ENCODE data around the gene SLC25A6. TPM values are rescaled to one million over a fixed set of nuclear protein-coding genes. Genes with fewer than 3 reads are reported as not detected.

Gene SLC25A6
- total RNA-seq, 2 experiments from 2014 or later: 396 to 456 TPM

- no peak for ATAC-seq
- intact Hi-C loops (cut with DNase I, micrococcal nuclease): loop anchor here (2.0 to 5.0 kb wide), 5 partner anchors 71 to 1298 kb away; partner anchors contain the start of genes CD99 (in 1 of the 2) and PLCXD1 (in 1 of the 2)
- peaks cover 42% of the 10 kb centered on the region for H3K4me1 Mint-ChIP-seq
- POLR2A ChIA-PET: no interaction called here
- CTCF ChIA-PET: no interaction called here
- no peaks in the 10 kb centered on the region for H3K27me3 Mint-ChIP-seq
- peak overlapping the region; percentile 82 for H3K4me3 Mint-ChIP-seq
- peaks cover 48% of the 10 kb centered on the region for H3K36me3 Mint-ChIP-seq (ENCODE audit: low read depth)
- H3K27ac Mint-ChIP-seq: peak overlapping the region; percentile 90
- no peaks in the 10 kb centered on the region for H3K9me3 Mint-ChIP-seq (ENCODE audit: low read depth)
- DNase-seq: no peak
These were observed 2.1 kb upstream of the SLC25A6 start for GRCh38 chrX:1393871-1394615.

GRCh38 chrX:1392376-1393068 lies 609 bp upstream of the SLC25A6 start:
- peak overlapping the region; percentile 92 for H3K27ac Mint-ChIP-seq
- POLR2A ChIA-PET: no interaction called here
- DNase-seq (peak; percentile 76), ATAC-seq (peak; percentile 30)
- CTCF ChIA-PET: no interaction called here
- no peaks in the 10 kb centered on the region for H3K27me3 Mint-ChIP-seq
- no peaks in the 10 kb centered on the region for H3K9me3 Mint-ChIP-seq (ENCODE audit: low read depth)
- H3K36me3 Mint-ChIP-seq (ENCODE audit: low read depth): peaks cover 57% of the 10 kb centered on the region
- intact Hi-C loops (cut with DNase I, micrococcal nuclease): loop anchor here (1.0 to 5.0 kb wide), 13 partner anchors 61 to 1300 kb away; partner anchors contain the start of genes AKAP17A (in 1 of the 2), CD99 (in 1 of the 2), GTPBP6 (in 1 of the 2) and PLCXD1 (in 1 of the 2)
- H3K4me1 Mint-ChIP-seq: peaks cover 57% of the 10 kb centered on the region
- H3K4me3 Mint-ChIP-seq: peak overlapping the region; percentile 82

- ChIA-PET POLR2A (no interaction called here), CTCF (no interaction called here)
- Mint-ChIP-seq H3K4me3 (peak overlapping the region; percentile 82), H3K4me1 (peaks cover 58% of the 10 kb centered on the region), H3K36me3 (ENCODE audit: low read depth) (peaks cover 64% of the 10 kb centered on the region), H3K9me3 (ENCODE audit: low read depth) (no peaks in the 10 kb centered on the region), H3K27me3 (no peaks in the 10 kb centered on the region), H3K27ac (peak overlapping the region; percentile 92)
- DNase-seq (no peak), ATAC-seq (no peak)
- intact Hi-C loops (cut with DNase I, micrococcal nuclease): loop anchor here (5.0 kb wide), 3 partner anchors 144 to 1301 kb away; partner anchors contain the start of genes CD99 (in 1 of the 2) and PLCXD1 (in 1 of the 2)
These were observed 575 bp downstream of the SLC25A6 start for GRCh38 chrX:1391370-1391706.

- CTCF ChIA-PET: no interaction called here
- POLR2A ChIA-PET: no interaction called here
- Mint-ChIP-seq H3K4me1 (peaks cover 54% of the 10 kb centered on the region), H3K27ac (peak overlapping the region; percentile 92), H3K36me3 (ENCODE audit: low read depth) (peaks cover 64% of the 10 kb centered on the region), H3K9me3 (ENCODE audit: low read depth) (no peaks in the 10 kb centered on the region), H3K4me3 (peak overlapping the region; percentile 82), H3K27me3 (no peaks in the 10 kb centered on the region)
- no peak for DNase-seq
- intact Hi-C loops (cut with DNase I, micrococcal nuclease): loop anchor here (5.0 kb wide), 3 partner anchors 143 to 1302 kb away; partner anchors contain the start of genes CD99 (in 1 of the 2) and PLCXD1 (in 1 of the 2)
- ATAC-seq: no peak
These were observed 1.1 kb downstream of the SLC25A6 start for GRCh38 chrX:1390621-1391369.

GRCh38 chrX:1389993-1390285 lies 2.0 kb downstream of the SLC25A6 start:
- ChIA-PET CTCF (no interaction called here), POLR2A (no interaction called here)
- H3K4me3 Mint-ChIP-seq: peak overlapping the region; percentile 82
- peaks cover 64% of the 10 kb centered on the region for H3K36me3 Mint-ChIP-seq (ENCODE audit: low read depth)
- peaks cover 46% of the 10 kb centered on the region for H3K4me1 Mint-ChIP-seq
- no peak for ATAC-seq
- no peaks in the 10 kb centered on the region for H3K27me3 Mint-ChIP-seq
- no peaks in the 10 kb centered on the region for H3K9me3 Mint-ChIP-seq (ENCODE audit: low read depth)
- no peak for DNase-seq
- intact Hi-C loops (cut with DNase I, micrococcal nuclease): loop anchor here (5.0 kb wide), 3 partner anchors 143 to 1302 kb away; partner anchors contain the start of genes CD99 (in 1 of the 2) and PLCXD1 (in 1 of the 2)
- no peak overlapping the region for H3K27ac Mint-ChIP-seq

- ATAC-seq (no peak), DNase-seq (no peak)
- Mint-ChIP-seq H3K27ac (no peak overlapping the region), H3K36me3 (ENCODE audit: low read depth) (peaks cover 69% of the 10 kb centered on the region), H3K4me1 (peaks cover 41% of the 10 kb centered on the region), H3K9me3 (ENCODE audit: low read depth) (no peaks in the 10 kb centered on the region), H3K4me3 (peak overlapping the region; percentile 82), H3K27me3 (no peaks in the 10 kb centered on the region)
- ChIA-PET POLR2A (no interaction called here), CTCF (no interaction called here)
- intact Hi-C loops (cut with DNase I, micrococcal nuclease): no loop called here
These were observed 2.5 kb downstream of the SLC25A6 start for GRCh38 chrX:1389181-1389992.

GRCh38 chrX:1388651-1389050 lies 3.3 kb downstream of the SLC25A6 start:
- peak overlapping the region; percentile 3 for H3K27ac Mint-ChIP-seq
- no peak for ATAC-seq
- no peak for DNase-seq
- peak overlapping the region; percentile 46 for H3K4me3 Mint-ChIP-seq
- CTCF ChIA-PET: no interaction called here
- POLR2A ChIA-PET: no interaction called here
- peaks cover 74% of the 10 kb centered on the region for H3K36me3 Mint-ChIP-seq (ENCODE audit: low read depth)
- intact Hi-C loops (cut with DNase I, micrococcal nuclease): no loop called here
- H3K4me1 Mint-ChIP-seq: peaks cover 34% of the 10 kb centered on the region
- H3K9me3 Mint-ChIP-seq (ENCODE audit: low read depth): no peaks in the 10 kb centered on the region
- no peaks in the 10 kb centered on the region for H3K27me3 Mint-ChIP-seq

- Mint-ChIP-seq H3K27ac (no peak overlapping the region), H3K36me3 (ENCODE audit: low read depth) (peaks cover 78% of the 10 kb centered on the region)
- POLR2A ChIA-PET: no interaction called here
These were observed 4.7 kb downstream of the SLC25A6 start for GRCh38 chrX:1387141-1387776.

GRCh38 chrX:1386338-1387127 lies 5.4 kb downstream of the SLC25A6 start:
- Mint-ChIP-seq H3K27me3 (no peaks in the 10 kb centered on the region), H3K4me1 (peaks cover 28% of the 10 kb centered on the region), H3K27ac (no peak overlapping the region), H3K36me3 (ENCODE audit: low read depth) (peaks cover 75% of the 10 kb centered on the region), H3K9me3 (ENCODE audit: low read depth) (no peaks in the 10 kb centered on the region), H3K4me3 (no peak overlapping the region)
- POLR2A ChIA-PET: no interaction called here
- CTCF ChIA-PET: no interaction called here
- DNase-seq (no peak), ATAC-seq (no peak)
- intact Hi-C loops (cut with DNase I, micrococcal nuclease): no loop called here

More at GRCh38 chrX:1387141-1387776, 4.7 kb downstream of the SLC25A6 start:
- no peak overlapping the region for H3K4me3 Mint-ChIP-seq
- ATAC-seq (no peak), DNase-seq (no peak)
- H3K27me3 Mint-ChIP-seq: no peaks in the 10 kb centered on the region
- intact Hi-C loops (cut with DNase I, micrococcal nuclease): no loop called here
- peaks cover 28% of the 10 kb centered on the region for H3K4me1 Mint-ChIP-seq
- CTCF ChIA-PET: no interaction called here
- H3K9me3 Mint-ChIP-seq (ENCODE audit: low read depth): no peaks in the 10 kb centered on the region

Measured in activated CD4-positive, alpha-beta T cell treated with anti-CD3 and anti-CD28 coated beads for 36 hours (primary cell).